GM21381 (cell line): Measurements from ENCODE around the gene PEMT.

Experiments
- ATAC-seq: cut with Tn5 transposase; IDR thresholded peaks from one replicate; pipeline ENCODE4 v1.9.1; 2021; ENCODE audit warnings: mild to moderate bottlenecking, moderate library complexity; ENCODE audit not compliant: unreplicated experiment

PEMT gene

GRCh38 chr17:17555906-17556305 lies 35.6 kb downstream of the PEMT start:
- ATAC-seq, result no peak

- no peak for ATAC-seq
Measured at GRCh38 chr17:17555151-17555550, 36.4 kb downstream of the PEMT start.

- no peak for ATAC-seq
Measured at GRCh38 chr17:17554266-17554665, 37.2 kb downstream of the PEMT start.

GRCh38 chr17:17553217-17554195 lies 38.0 kb downstream of the PEMT start:
- no peak for ATAC-seq

GRCh38 chr17:17552351-17553216 lies 38.9 kb downstream of the PEMT start:
- no peak for ATAC-seq

GRCh38 chr17:17551361-17551760 lies 40.1 kb downstream of the PEMT start:
- ATAC-seq, result no peak

GRCh38 chr17:17549732-17550366 lies 41.7 kb downstream of the PEMT start:
- ATAC-seq, result no peak

GRCh38 chr17:17548044-17548443 lies 43.5 kb downstream of the PEMT start:
- ATAC-seq, result no peak

- no peak for ATAC-seq
Measured at GRCh38 chr17:17547210-17547764, 44.2 kb downstream of the PEMT start.

GRCh38 chr17:17546399-17547185 lies 44.9 kb downstream of the PEMT start:
- ATAC-seq, result no peak

- no peak for ATAC-seq
Measured at GRCh38 chr17:17545984-17546383, 45.5 kb downstream of the PEMT start.

- ATAC-seq, result no peak
Measured at GRCh38 chr17:17545031-17545820, 46.3 kb downstream of the PEMT start.

- ATAC-seq, result no peak
Measured at GRCh38 chr17:17542906-17543635, 48.4 kb downstream of the PEMT start.

GRCh38 chr17:17541640-17542001 lies 49.9 kb downstream of the PEMT start:
- no peak for ATAC-seq

- ATAC-seq, result no peak
Measured at GRCh38 chr17:17540935-17541639, 50.4 kb downstream of the PEMT start.

GRCh38 chr17:17540278-17540906 lies 51.1 kb downstream of the PEMT start:
- no peak for ATAC-seq

- no peak for ATAC-seq
Measured at GRCh38 chr17:17539591-17539990, 51.9 kb downstream of the PEMT start.
